GM23338 (cell line): ENCODE data around the gene AIG1. TPM values are rescaled to one million over a fixed set of nuclear protein-coding genes. Genes with fewer than 3 reads are reported as not detected.

ENCODE experiments used
- ATAC-seq: fragments of 200-7000 bp; cut with Tn5 transposase; 3 replicates; pipeline ENCODE4 v1.9.1; 2020
- DNase-seq: peaks from one replicate; pipeline ENCODE4 v3.0.0-alpha.2; 2015; ENCODE audit warnings: low spot score
- H2AFZ ChIP-seq: fragments of 200-600 bp; sonication (generic); 2 replicates; pipeline ENCODE4 v1.8.0; 2016; ENCODE audit warnings: antibody characterized with exemption, mild to moderate bottlenecking, moderate library complexity
- H3F3A ChIP-seq: fragments of 200-600 bp; sonication (generic); replicated peaks from 2 replicates; pipeline ENCODE4 v1.8.0; 2017; ENCODE audit warnings: antibody characterized with exemption, mixed run types, low read depth
- H3K27ac ChIP-seq: fragments of 200-600 bp; sonication (generic); 2 replicates; pipeline ENCODE4 v1.6.1; 2016; ENCODE audit warnings: low read depth
- H3K27me3 ChIP-seq: fragments of 200-600 bp; sonication (generic); 2 replicates; pipeline ENCODE4 v1.8.0; 2016; ENCODE audit warnings: mild to moderate bottlenecking, mixed run types, moderate library complexity; ENCODE audit not compliant: insufficient read depth
- H3K36me3 ChIP-seq: fragments of 200-600 bp; sonication (generic); 2 replicates; pipeline ENCODE4 v1.8.0; 2016; ENCODE audit warnings: mild to moderate bottlenecking; ENCODE audit not compliant: insufficient read depth
- H3K4me1 ChIP-seq: fragments of 200-600 bp; sonication (generic); 2 replicates; pipeline ENCODE4 v1.8.0; 2016; ENCODE audit warnings: mild to moderate bottlenecking, moderate library complexity; ENCODE audit not compliant: insufficient read depth
- H3K4me2 ChIP-seq: fragments of 200-600 bp; sonication (generic); 2 replicates; pipeline ENCODE4 v1.7.1; 2017; ENCODE audit warnings: mixed run types
- H3K4me3 ChIP-seq: fragments of 200-600 bp; sonication (generic); 2 replicates; pipeline ENCODE4 v1.6.1; 2016; ENCODE audit warnings: mixed run types
- H3K79me2 ChIP-seq: fragments of 200-600 bp; sonication (generic); replicated peaks from 2 replicates; pipeline ENCODE4 v1.8.0; 2017; ENCODE audit warnings: mild to moderate bottlenecking; ENCODE audit not compliant: insufficient read depth
- H3K9me2 ChIP-seq: fragments of 200-600 bp; sonication (generic); 2 replicates; pipeline ENCODE4 v1.8.0; 2017; ENCODE audit not compliant: insufficient read depth
- H4K20me1 ChIP-seq: fragments of 200-600 bp; sonication (generic); replicated peaks from 2 replicates; pipeline ENCODE4 v1.8.0; 2017; ENCODE audit warnings: mild to moderate bottlenecking; ENCODE audit not compliant: insufficient read depth
- H3K27ac Mint-ChIP-seq: 2 replicates; pipeline ENCODE4 v1.8.0; 2020; ENCODE audit warnings: inconsistent platforms, mild to moderate bottlenecking, moderate library complexity, mixed read lengths
- H3K27me3 Mint-ChIP-seq: 3 replicates; pipeline ENCODE4 v1.8.0; 2022; ENCODE audit warnings: low read depth, mild to moderate bottlenecking, moderate library complexity, mixed read lengths, inconsistent platforms; ENCODE audit not compliant: insufficient read depth, poor library complexity
- H3K36me3 Mint-ChIP-seq: 3 replicates; pipeline ENCODE4 v1.8.0; 2021; ENCODE audit warnings: low read depth, mild to moderate bottlenecking, inconsistent platforms, moderate library complexity, mixed read lengths
- H3K4me1 Mint-ChIP-seq: 3 replicates; pipeline ENCODE4 v1.8.0; 2020; ENCODE audit warnings: mild to moderate bottlenecking, inconsistent platforms, mixed read lengths
- H3K4me3 Mint-ChIP-seq: 3 replicates; pipeline ENCODE4 v1.8.0; 2021; ENCODE audit warnings: moderate library complexity, mild to moderate bottlenecking, inconsistent platforms, mixed read lengths
- H3K9me3 Mint-ChIP-seq: 3 replicates; pipeline ENCODE4 v1.8.0; 2020; ENCODE audit warnings: moderate library complexity, mild to moderate bottlenecking, inconsistent platforms, mixed read lengths
- ETS1 ChIP-seq: IDR thresholded peaks from 2 replicates; pipeline ENCODE4 v1.6.1; 2016; ENCODE audit warnings: antibody characterized with exemption
- EZH2phosphoT487 ChIP-seq: fragments of 200-600 bp; sonication (generic); IDR thresholded peaks from one replicate; pipeline ENCODE4 v1.8.1; 2018; ENCODE audit warnings: antibody characterized with exemption; ENCODE audit not compliant: unreplicated experiment
- JUNB ChIP-seq: IDR thresholded peaks from one replicate; pipeline ENCODE4 v1.6.1; 2016; ENCODE audit warnings: antibody characterized with exemption; ENCODE audit not compliant: unreplicated experiment
- REST ChIP-seq: IDR thresholded peaks from one replicate; pipeline ENCODE4 v1.6.1; 2018; ENCODE audit warnings: antibody characterized with exemption; ENCODE audit not compliant: unreplicated experiment
- STAT1 ChIP-seq: IDR thresholded peaks from one replicate; pipeline ENCODE4 v1.6.1; 2016; ENCODE audit warnings: antibody characterized with exemption; ENCODE audit not compliant: unreplicated experiment
- ZNF114 ChIP-seq: fragments of 250-450 bp; sonication (Bioruptor Pico); IDR thresholded peaks from 2 replicates; pipeline ENCODE4 v1.5.0; 2020; ENCODE audit warnings: mild to moderate bottlenecking, moderate library complexity
- ZNF331 ChIP-seq: fragments of 250-450 bp; sonication (Bioruptor Pico); IDR thresholded peaks from 2 replicates; pipeline ENCODE4 v1.5.0; 2020; ENCODE audit warnings: low read depth, mild to moderate bottlenecking, moderate library complexity
- polyA plus RNA-seq: library from polyadenylated mRNA; unstranded; fragments of >200 nt; fragmentation: Nextera tagmentation; extraction: Ambion mirVana; gene quantifications from 2 replicates; pipeline ENCODE4 v1.2.1, GENCODE V29; 2016
- total RNA-seq: library from RNA; depleted of rRNA; stranded (reverse); fragments of >200 nt; shearing (Covaris generic); gene quantifications from 2 replicates; pipeline ENCODE4 v1.2.3, GENCODE V29; 2014

Gene AIG1
- total and polyA plus RNA-seq, 2 experiments from 2014 or later, result 65.2 to 88.4 TPM

DNA sequence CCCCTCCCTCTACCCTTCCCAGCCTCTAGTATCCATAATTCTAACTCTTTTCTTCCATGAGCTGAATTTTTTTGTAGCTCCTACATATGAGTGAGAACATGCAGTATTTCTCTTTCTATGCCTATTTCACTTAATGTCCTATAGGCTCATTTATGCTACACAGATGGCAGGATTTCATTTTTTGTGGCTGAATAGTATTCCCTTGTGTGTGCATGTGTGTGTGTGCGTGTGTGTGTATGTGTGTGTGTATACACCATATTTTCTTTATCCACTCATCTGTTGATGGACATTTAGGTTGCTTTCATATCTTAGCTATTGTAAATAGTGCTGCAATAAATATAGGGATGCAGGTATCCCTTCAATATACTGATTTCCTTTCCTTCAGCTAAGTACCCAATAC lies 288.8 kb downstream of the AIG1 start:
- no peak for ATAC-seq

GRCh38 chr6:143356101-143356880 lies 295.6 kb downstream of the AIG1 start:
- DNase-seq, result no peak
- H3K4me1 ChIP-seq, result no peaks in the 10 kb centered on the region
- Mint-ChIP-seq H3K4me3 (no peak overlapping the region), H3K9me3 (peaks cover 10% of the 10 kb centered on the region; the same call in 2 of the 3 replicates), H3K27me3 (no peaks in the 10 kb centered on the region), H3K36me3 (peaks cover 4% of the 10 kb centered on the region; the same call in 1 of the 3 replicates), H3K4me1 (no peaks in the 10 kb centered on the region), H3K27ac (no peak overlapping the region)
- H3K27me3 ChIP-seq, result no peaks in the 10 kb centered on the region
- H3K4me2 ChIP-seq, result no peak overlapping the region
- TF ChIP-seq EZH2phosphoT487 (no peak), ETS1 (no peak), STAT1 (no peak), REST (no peak), ZNF114 (CRISPR knock-in tag) (no peak), ZNF331 (CRISPR knock-in tag) (no peak), JUNB (no peak)
- no peak overlapping the region for H2AFZ ChIP-seq
- ATAC-seq, result no peak
- H3K79me2 ChIP-seq, result no peaks in the 10 kb centered on the region
- H4K20me1 ChIP-seq, result no peaks in the 10 kb centered on the region
- no peaks in the 10 kb centered on the region for H3K36me3 ChIP-seq
- H3F3A ChIP-seq, result no peaks in the 10 kb centered on the region
- H3K4me3 ChIP-seq, result no peak overlapping the region
- no peaks in the 10 kb centered on the region for H3K9me2 ChIP-seq
- no peak overlapping the region for H3K27ac ChIP-seq

More for the DNA sequence above, 288.8 kb downstream of the AIG1 start:
- Histone ChIP-seq H4K20me1 (no peaks in the 10 kb centered on the region), H3K4me1 (no peaks in the 10 kb centered on the region), H3K79me2 (no peaks in the 10 kb centered on the region), H3K27ac (no peak overlapping the region), H3K9me2 (no peaks in the 10 kb centered on the region), H3F3A (no peaks in the 10 kb centered on the region), H3K4me2 (no peak overlapping the region), H3K4me3 (no peak overlapping the region), H2AFZ (no peak overlapping the region), H3K27me3 (no peaks in the 10 kb centered on the region), H3K36me3 (no peaks in the 10 kb centered on the region)
- H3K9me3 Mint-ChIP-seq, result peaks cover 5% of the 10 kb centered on the region; the same call in 1 of the 3 replicates
- no peak for DNase-seq
- no peak overlapping the region for H3K27ac Mint-ChIP-seq
- H3K4me3 Mint-ChIP-seq, result no peak overlapping the region
- H3K27me3 Mint-ChIP-seq, result no peaks in the 10 kb centered on the region
- H3K4me1 Mint-ChIP-seq, result no peaks in the 10 kb centered on the region
- TF ChIP-seq ETS1 (no peak), STAT1 (no peak)
- no peaks in the 10 kb centered on the region for H3K36me3 Mint-ChIP-seq
